GM12874 (cell line): ENCODE data around the gene IRS2.

Experiments used
- CTCF ChIP-seq: IDR thresholded peaks from 2 replicates; pipeline ENCODE4 v1.5.1; 2011; ENCODE audit warnings: low read depth, mild to moderate bottlenecking, control low read depth, low read length, moderate library complexity; ENCODE audit not compliant: insufficient read depth

The IRS2 gene

DNA sequence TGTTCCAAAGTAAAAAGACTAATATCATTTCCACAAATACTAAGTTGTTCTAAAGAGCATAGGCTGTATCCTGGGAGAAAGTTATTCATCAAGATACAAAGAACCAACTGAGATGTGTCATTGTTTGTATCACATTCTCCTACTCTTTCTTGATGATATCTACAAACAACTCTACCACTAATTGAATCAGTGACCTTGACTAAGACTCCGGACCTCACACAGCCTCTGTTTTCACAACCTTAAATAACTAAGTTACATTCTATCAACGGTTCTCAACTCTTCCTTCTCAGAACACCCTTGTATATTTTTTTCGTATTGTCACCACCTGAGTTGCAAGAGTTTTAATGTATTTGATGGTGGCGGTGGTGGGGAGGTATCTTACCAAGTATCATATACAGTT, 12.6 kb downstream of the IRS2 start:
- no peak for TF ChIP-seq CTCF

GRCh38 chr13:109773276-109773675, 13.1 kb downstream of the IRS2 start:
- TF ChIP-seq CTCF: no peak

- TF ChIP-seq CTCF: no peak
Observed at GRCh38 chr13:109771926-109772325, 14.5 kb downstream of the IRS2 start.

GRCh38 chr13:109770436-109770835, 15.9 kb downstream of the IRS2 start:
- no peak for TF ChIP-seq CTCF

DNA sequence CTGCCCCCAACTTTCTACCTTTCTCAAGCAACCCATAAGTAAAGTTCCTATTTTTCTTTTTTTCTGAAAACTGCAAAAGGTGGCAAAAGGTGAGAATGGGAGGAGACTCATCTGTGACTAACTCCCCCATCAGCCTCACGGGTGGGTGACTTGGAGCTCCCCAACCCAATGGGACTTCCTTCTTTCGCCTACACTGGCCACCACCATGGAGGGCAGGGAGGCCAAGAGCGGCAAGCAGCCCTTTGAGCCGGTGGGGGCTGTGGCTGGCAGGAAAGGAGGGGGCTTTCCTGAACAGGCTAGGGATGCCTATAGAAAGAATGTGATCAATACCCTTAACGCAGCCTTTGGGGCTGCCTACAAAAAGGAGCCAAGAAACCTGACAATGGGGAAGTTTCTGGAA, 16.5 kb downstream of the IRS2 start:
- no peak for TF ChIP-seq CTCF

GRCh38 chr13:109769275-109769674, 17.1 kb downstream of the IRS2 start:
- no peak for TF ChIP-seq CTCF

DNA sequence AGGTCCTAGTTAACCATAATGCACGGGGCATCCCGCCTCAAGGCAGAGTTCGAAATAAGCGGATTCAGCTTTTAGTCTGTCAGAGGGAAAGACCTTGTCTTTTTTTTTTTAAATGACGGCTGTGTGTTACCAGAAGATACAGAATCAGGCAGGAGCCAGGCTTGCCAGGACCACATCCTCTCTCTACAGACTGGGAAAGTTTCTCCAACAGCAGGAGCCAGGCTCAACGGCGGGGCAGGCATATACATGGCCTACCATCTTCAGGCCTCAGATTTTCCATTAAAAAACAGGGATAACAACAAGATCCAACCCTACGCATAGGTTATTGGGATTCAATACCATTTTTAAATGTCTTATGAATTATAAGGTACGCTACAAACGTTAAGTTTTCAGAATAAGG, 17.8 kb downstream of the IRS2 start:
- TF ChIP-seq CTCF: no peak

- no peak for TF ChIP-seq CTCF
Observed at GRCh38 chr13:109768176-109768575, 18.2 kb downstream of the IRS2 start.
